ENCODE results near the gene INCENP. TPM values are rescaled to one million over a fixed set of nuclear protein-coding genes. Genes with fewer than 3 reads are reported as not detected.

INCENP gene
- polyA plus RNA-seq, 2 of the 4 experiments (the other 2 are of a cell fraction) = 29.5 to 55.8 TPM

- Histone ChIP-seq H3K9me3 (no peaks in the 10 kb centered on the region), H3K27ac (no peak overlapping the region), H3K4me1 (no peaks in the 10 kb centered on the region), H3K4me2 (no peak overlapping the region), H3K4me3 (no peak overlapping the region)
- FAIRE-seq (no peak), DNase-seq (ENCODE audit: low read depth in 1 of 2, low spot score in 1 of 2) (no peak), ATAC-seq (no peak)
- TF ChIP-seq HOXB13 (CRISPR knock-in tag; IDR thresholded peaks at IDR 0.05; ENCODE audit: low read depth) (no peak), ATOH8 (CRISPR knock-in tag; IDR thresholded peaks at IDR 0.05; ENCODE audit: low read depth) (no peak), POLR2A (IDR thresholded peaks at IDR 0.05; ENCODE audit: low read length) (no peak), ZFP36 (IDR thresholded peaks at IDR 0.05; ENCODE audit: borderline replicate concordance, partially characterized antibody) (no peak), NPAS2 (CRISPR knock-in tag; IDR thresholded peaks at IDR 0.05; ENCODE audit: borderline replicate concordance) (no peak)
- CTCF ChIA-PET = interaction anchor here (0.7 to 2.5 kb wide), 4 partner anchors 10 to 23 kb away, joined by 3 to 13 read pairs (median 4); no protein-coding TSS in a partner anchor
- POLR2A ChIA-PET = no interaction called here
- WGBS (ENCODE audit: missing lambda C conversion rate) = 93% methylated on average over 10 of the region's 10 CpGs
These were observed 24.6 kb downstream of the INCENP start for GRCh38 chr11:62148271-62148980.

- CTCF ChIA-PET = interaction anchor here (1.1 to 2.1 kb wide), 4 partner anchors 9 to 160 kb away, joined by 3 to 7 read pairs (median 4); no protein-coding TSS in a partner anchor
- WGBS (ENCODE audit: missing lambda C conversion rate) = 89% methylated on average over 17 of the region's 17 CpGs
- DNase-seq (ENCODE audit: low read depth in 1 of 2, low spot score in 1 of 2) (no peak), FAIRE-seq (no peak), ATAC-seq (no peak)
- Histone ChIP-seq H3K4me1 (no peaks in the 10 kb centered on the region), H3K9me3 (no peaks in the 10 kb centered on the region), H3K4me2 (no peak overlapping the region), H3K4me3 (no peak overlapping the region), H3K27ac (no peak overlapping the region)
- POLR2A ChIA-PET = no interaction called here
- TF ChIP-seq ESRRA (IDR thresholded peaks at IDR 0.05; ENCODE audit: borderline replicate concordance, low read length) (no peak), PHF8 (IDR thresholded peaks at IDR 0.05; ENCODE audit: borderline replicate concordance, low read depth) (no peak), HOXA7 (CRISPR knock-in tag; IDR thresholded peaks at IDR 0.05) (no peak), GATA3 (IDR thresholded peaks at IDR 0.05; ENCODE audit: borderline replicate concordance) (no peak), RNF2 (IDR thresholded peaks at IDR 0.05; ENCODE audit: borderline replicate concordance, low read depth) (no peak), JUNB (IDR thresholded peaks at IDR 0.05) (no peak), MAFK (IDR thresholded peaks at IDR 0.05; ENCODE audit: partially characterized antibody) (no peak), RAD21 (conservative IDR thresholded peaks at IDR 0.05 in 1 of 2, IDR thresholded peaks at IDR 0.05 in 1 of 2) (no peak), CEBPB (IDR thresholded peaks at IDR 0.05) (no peak)
- TF ChIP-seq, protein P1, sequence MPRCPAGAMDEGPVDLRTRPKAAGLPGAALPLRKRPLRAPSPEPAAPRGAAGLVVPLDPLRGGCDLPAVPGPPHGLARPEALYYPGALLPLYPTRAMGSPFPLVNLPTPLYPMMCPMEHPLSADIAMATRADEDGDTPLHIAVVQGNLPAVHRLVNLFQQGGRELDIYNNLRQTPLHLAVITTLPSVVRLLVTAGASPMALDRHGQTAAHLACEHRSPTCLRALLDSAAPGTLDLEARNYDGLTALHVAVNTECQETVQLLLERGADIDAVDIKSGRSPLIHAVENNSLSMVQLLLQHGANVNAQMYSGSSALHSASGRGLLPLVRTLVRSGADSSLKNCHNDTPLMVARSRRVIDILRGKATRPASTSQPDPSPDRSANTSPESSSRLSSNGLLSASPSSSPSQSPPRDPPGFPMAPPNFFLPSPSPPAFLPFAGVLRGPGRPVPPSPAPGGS (IDR thresholded peaks at IDR 0.05) = no peak
- TF ChIP-seq, protein P2, sequence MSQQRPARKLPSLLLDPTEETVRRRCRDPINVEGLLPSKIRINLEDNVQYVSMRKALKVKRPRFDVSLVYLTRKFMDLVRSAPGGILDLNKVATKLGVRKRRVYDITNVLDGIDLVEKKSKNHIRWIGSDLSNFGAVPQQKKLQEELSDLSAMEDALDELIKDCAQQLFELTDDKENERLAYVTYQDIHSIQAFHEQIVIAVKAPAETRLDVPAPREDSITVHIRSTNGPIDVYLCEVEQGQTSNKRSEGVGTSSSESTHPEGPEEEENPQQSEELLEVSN (IDR thresholded peaks at IDR 0.05; ENCODE audit: borderline replicate concordance, low read depth) = no peak
- TF ChIP-seq, protein P3, sequence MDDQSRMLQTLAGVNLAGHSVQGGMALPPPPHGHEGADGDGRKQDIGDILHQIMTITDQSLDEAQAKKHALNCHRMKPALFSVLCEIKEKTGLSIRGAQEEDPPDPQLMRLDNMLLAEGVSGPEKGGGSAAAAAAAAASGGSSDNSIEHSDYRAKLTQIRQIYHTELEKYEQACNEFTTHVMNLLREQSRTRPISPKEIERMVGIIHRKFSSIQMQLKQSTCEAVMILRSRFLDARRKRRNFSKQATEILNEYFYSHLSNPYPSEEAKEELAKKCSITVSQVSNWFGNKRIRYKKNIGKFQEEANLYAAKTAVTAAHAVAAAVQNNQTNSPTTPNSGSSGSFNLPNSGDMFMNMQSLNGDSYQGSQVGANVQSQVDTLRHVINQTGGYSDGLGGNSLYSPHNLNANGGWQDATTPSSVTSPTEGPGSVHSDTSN (IDR thresholded peaks at IDR 0.05) = no peak
These were observed 26.4 kb downstream of the INCENP start for GRCh38 chr11:62149986-62150886.
